GM20431 (cell line): ENCODE measurements around the gene DDI2.
"Not testable (repeated sequence)": the region's sequence is repeated elsewhere in the genome, so short reads cannot be mapped to it uniquely, and the experiment has no call there.

ENCODE experiments used
- in situ Hi-C: fragments of 300-500 bp; cut with MseI, MboI; formaldehyde crosslinking; loops from one replicate; pipeline ENCODE4 v1.15.0; 2020; ENCODE audit warnings: low sequenced_read_pairs; ENCODE audit not compliant: unreplicated experiment

The DDI2 gene

DNA sequence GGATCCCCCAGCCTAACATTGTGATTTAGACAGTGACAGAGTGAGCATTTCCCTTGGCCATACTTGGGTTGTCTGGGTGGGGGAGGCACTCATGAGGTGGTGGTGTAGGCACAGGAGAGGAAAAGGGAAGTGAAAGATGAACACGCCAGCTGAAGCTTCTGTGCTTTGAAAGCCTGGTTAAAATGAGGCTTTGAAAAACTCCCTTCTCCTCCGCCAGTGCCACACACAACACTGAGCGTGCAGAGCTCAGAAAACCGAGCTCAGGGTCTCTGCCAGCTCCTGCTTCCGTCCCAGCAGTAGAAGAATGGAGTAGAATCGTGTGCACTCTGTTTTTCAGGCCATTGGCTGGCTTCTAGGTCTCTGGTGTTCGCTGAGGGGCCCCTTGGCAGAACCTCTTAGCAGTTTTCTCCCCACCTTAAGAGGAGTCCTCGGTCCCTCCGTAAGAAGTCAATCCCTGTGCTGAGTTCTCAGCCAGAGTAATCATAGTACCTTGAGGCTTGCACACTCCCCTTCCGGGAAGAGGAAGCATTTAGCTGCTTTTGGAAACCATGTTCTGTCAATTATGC lies 79.8 kb downstream of the DDI2 start:
- in situ Hi-C loops = no loop called here

DNA sequence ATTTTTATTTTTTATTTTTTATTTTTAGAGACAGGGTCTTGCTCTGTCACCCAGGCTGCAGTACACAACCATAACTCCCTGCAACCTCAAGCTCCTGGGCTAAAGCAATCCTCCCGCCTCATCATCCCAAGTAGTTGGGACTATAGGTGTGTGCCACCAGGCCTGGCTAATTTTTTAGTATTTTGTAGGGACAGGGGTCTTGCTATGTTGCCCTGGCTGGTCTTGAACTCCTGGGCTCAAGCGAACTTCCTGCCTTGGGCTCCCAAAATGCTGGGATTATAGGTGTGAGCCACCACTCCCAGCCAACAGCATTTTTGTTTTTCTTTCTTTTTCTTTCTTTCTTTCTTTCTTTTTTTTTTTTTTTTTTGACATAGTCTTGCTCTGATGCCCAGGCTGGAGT lies 80.9 kb downstream of the DDI2 start:
- in situ Hi-C loops = no loop called here

DNA sequence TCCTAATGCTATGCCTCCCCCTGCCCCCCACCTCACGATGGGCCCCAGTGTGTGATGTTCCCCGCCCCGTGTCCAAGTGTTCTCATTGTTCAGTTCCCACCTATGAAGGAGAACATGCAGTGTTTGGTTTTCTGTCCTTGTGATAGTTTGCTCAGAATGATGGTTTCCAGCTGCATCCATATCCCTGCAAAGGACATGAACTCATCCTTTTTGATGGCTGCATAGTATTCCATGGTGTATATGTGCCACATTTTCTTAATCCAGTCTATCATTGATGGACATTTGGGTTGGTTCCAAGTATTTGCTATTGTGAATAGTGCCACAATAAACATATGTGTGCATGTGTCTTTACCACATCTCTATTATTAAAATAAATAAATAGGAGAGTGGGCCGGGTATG lies 82.1 kb downstream of the DDI2 start:
- in situ Hi-C loops = not testable (repeated sequence)

DNA sequence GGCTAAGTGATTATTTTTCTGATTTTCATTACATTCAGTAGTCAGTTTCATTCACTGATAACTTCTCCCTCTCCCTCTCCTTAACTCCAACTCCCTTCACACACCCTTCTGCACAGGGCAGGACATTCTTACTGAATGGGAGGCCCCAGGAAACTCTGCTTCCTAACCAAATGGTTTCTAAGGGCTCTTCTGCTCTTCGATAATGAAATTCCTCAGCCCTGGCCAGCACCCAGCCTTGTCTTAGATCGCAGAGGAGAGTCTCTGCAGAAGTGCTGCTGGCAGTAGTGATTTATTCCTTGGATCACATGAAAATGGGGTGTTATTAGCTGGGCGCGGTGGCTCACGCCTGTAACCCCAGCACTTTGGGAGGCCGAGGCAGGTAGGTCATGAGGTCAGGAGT lies 83.2 kb downstream of the DDI2 start:
- in situ Hi-C loops = no loop called here

DNA sequence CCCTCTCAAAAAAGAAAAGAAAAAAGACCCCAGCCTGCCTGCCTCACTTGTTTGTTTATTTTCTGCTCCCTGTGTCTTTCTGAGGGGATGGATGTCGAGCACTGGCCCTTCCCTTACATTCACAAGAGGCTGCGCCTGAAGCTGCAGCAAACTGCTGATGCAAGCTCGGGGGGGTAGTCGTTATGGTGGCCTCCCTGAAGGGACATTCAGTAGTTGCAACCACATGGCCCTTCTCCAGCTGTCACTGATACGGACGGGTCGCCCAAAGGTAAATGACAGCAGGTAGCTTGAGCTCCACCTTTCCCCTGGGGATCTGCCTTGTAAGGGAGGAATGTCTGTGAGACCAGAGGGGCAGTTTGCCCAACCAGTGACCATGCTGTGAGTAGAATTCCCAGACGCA lies 84.5 kb downstream of the DDI2 start:
- in situ Hi-C loops = no loop called here

DNA sequence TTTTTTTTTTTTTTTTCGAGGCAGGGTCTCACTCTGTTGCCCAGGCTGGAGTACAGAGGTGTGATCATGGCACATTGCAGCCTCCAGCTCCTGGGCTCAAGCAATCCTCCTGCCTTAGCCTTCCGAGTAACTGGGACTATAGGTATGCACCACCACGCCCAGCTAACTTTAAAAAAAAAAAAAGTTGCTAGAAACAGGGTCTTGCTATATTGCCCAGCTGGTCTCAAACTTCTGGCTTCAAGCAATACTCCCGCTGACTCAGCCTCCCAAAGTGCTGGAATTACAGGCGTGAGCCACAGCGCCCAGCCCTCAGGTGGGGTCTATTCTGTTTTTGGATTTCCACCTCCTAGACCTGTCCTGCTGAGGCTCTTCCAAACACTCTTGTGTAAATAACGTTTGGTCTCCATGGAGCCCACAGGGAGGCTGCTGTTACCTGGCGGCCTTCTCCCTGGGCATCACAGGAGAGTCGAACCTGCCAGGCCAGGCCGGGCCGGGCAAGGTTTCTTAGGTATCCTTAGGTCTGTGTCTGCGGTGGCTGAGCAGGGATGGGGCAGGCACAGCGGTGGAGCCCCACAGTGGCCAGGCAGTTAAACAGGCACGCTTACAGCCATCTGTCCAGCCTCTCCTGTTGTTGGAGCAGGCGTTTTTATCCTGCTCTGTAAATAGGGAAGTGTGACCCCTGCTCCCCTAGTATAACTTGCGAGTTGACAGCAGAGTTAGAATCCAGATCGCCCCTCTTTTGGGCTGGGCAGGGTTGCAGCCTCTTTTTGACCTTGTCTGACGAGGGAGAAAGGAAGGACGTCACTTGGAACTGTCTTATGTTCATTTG lies 85.7 kb downstream of the DDI2 start:
- in situ Hi-C loops = no loop called here

DNA sequence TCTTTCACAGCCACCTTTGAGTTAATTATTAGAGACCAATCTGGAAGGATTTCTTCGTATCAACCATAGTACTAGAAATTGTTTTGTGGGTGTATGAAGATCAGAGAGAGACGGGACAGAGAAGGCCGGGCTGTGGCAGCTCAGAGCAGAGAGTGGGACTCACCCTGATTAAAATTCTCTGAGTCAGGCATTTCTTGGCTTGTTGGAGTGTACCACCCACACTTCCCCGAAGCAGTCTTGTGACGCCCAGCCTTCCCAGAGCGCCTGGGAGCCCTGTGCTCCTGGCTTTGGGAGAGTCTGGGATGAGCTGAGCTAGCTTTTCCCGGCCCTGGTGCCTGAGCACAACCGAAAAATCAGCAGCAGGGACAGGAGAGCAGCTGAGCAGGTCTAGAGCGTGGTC lies 86.3 kb downstream of the DDI2 start:
- in situ Hi-C loops = no loop called here

DNA sequence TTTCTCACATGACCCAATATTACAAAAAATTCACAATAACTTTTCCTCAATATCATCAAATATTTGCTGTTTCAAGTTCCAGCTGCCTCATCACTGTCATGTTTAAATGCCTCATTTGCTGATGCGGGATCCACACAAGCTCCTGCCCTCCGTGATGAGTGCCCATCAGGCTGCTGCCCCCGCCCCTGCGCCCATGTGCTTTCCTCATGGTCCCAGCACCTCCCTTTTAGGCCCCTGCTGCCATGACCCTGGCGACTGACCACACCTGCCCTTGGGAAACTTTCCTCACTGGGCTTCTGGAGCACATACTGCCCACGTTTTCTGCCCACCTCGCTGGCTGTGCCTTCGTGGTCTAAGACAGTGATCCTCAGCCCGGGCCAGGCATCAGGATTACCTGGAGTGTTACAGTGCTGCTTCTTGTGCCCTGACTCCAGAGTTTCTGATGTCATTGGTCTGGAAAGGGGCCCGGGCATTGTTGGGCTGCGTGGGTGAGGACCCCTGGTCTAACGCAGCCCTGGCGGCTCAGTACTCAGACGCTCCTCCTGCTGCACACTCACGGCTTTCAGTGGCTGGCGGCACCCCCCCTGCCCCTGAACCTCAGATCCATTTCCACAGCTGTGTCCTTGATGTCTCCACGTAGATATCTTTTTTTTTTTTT lies 87.4 kb downstream of the DDI2 start:
- in situ Hi-C loops = no loop called here

DNA sequence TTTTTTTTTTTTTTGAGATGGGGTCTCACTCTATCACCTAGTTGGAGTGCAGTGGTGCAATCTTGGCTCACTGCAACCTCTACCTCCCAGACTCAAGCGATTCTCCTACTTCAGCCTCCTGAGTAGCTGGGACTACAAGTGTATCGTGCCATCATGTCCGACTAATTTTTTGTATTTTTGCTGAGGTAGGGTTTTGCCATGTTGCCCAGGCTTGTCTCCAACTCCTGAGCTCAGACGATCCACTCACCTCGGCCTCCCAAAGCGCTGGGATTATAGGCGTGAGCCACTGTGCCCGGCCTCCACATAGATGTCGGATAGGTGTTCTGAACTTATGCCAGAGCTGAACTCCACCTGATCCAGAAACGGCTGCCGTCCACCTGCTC lies 87.9 kb downstream of the DDI2 start:
- in situ Hi-C loops = no loop called here

DNA sequence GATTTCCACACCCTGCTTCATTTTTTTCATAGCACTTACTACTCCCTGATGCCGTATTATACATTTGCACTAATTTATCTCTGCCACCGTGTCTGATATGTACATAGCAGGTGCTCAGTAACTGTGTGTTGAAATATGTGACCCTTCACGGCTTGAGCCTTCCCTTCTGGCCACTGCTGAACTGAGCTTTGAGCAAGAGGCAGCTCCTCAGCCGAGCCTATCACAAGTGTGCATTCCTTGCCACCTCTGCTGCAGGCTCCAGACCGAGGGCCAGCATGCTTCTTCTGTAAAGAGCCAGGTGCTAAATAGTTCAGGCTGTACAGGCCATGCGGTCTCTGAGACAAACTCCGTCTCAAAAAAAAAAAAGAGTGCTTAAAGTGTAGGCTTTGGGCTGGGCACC lies 89.5 kb downstream of the DDI2 start:
- in situ Hi-C loops = no loop called here

DNA sequence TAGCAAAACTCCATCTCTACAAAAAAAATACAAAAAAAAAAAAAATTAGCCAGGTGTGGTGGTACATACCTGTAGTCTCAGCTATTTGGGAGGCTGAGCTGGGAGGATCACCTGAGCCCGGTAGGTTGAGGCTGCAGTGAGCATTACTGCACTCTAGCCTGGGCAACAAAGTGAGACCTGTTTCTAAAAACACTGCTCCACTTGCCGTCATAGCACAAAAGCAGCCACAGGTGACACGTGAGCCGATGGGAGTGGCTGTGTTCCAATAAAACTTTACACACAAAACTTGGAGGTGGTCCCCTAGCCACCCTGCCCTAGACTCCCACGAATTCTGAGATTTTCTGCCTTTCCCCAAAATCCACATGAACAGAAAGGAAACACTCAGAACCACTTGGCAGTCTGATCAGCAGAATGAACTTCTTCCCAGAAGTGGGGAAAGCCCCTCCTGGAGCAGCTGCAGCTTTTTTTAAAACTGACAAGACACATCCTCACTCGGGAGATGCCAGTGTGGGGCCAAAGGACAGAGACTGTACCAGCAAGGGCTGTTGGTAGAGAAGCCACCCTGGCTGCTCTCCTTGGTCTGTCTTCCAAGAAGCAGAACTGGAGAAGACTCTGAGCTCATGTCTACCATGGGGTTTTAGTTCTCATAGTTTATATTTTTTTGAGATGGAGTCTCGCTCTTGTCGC lies 90.1 kb downstream of the DDI2 start:
- in situ Hi-C loops = no loop called here

DNA sequence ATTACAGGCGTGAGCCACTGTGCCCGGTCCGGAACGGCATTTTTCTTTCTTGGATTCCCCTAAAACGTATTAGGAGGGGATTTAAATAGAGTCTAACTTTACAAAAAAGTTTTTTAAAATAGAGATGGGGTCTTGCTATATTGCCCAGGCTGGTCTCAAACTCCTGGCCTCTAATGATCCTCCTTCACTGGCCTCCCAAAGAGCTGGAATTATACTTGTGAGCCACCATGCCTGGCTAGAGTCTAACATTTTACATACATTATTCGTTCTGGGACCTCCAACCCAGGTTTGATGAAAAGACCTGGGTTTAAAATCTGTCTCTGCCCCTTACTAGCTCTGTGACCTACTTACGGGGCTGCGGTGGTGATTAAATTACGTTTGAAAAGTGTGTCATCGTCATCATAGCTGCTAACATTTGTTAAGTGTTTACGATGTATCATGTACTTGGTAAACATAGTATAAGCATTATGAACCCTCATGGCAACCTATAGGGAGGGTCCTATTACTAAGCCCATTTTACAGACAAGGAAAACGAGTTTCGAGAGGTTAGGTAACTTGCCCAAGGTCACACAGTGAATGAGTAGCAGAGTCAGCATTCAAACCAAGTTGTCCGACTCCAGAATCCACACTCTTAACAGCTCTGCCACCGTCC lies 91.4 kb downstream of the DDI2 start:
- in situ Hi-C loops = no loop called here

DNA sequence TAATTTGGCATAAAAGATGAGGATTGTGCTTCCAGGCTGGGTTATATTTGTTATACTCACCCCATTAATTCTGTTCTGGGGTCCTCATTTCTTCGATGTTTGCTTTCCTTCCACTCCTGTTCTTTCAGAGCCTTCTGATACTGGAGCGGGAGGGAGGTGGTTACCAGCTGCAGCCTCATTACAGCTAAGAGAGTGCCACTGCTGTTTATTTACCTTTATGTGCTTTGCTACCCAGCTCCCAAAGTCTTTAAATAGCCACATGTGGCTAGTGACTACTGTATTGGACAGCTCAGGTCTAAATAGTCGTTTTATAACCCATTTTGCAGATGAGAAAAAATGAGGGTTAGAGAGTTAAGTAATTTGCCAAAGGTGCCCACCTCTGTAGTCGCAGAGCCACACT lies 92.0 kb downstream of the DDI2 start:
- in situ Hi-C loops = no loop called here

DNA sequence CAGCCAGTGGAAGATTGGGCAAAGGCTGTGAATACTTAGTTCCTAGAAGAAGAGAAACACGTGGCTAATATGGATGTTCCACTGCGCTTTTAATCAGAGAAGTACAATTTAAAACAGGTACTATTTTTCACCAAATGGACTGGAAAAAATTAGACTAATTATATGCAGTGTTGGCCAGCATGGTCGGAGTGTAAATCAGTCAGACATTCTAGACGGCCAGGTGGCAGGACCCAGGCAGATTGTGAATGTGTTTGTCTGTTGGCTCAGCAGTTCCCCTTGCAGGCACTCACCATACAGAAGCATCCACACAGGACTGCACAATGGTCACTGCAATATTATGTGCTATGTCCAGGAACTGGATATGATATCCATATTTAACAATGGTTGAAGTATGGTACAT lies 94.9 kb downstream of the DDI2 start:
- in situ Hi-C loops = no loop called here

DNA sequence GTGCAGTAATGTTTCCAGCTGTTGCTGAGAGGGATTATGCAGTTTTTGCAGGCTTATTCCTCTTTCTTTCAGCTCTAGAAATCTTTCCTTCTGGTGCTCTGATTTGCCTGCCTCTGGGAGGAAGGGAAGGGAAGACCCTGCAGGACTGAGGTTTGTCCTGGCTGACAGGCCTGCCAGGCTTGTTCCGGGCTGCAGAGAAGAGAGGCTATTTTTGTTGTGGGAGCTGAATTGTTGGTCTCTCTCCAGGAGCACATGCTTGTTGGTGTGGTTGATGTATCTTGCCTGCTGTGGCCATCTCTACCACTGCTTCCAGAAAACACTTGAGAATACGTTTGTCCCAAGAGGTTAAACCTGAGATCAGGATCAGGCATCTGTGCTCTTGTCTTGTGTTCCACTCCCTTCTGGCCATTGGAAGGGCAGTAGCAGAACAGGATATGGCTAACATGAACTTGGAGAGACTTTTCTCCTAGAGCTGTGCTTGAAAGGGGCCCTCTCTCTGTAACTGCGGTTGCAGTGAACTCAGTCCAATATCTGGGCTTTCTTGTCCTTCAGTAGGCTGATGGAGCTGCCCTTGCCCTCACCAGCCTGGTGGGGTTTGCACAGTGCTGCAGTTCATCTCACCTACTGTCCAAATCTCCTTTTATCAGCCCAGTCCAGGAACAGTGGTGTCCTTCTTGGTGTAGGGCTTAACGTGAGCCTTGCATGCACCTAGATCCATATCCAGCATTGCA lies 97.3 kb downstream of the DDI2 start:
- in situ Hi-C loops = no loop called here

DNA sequence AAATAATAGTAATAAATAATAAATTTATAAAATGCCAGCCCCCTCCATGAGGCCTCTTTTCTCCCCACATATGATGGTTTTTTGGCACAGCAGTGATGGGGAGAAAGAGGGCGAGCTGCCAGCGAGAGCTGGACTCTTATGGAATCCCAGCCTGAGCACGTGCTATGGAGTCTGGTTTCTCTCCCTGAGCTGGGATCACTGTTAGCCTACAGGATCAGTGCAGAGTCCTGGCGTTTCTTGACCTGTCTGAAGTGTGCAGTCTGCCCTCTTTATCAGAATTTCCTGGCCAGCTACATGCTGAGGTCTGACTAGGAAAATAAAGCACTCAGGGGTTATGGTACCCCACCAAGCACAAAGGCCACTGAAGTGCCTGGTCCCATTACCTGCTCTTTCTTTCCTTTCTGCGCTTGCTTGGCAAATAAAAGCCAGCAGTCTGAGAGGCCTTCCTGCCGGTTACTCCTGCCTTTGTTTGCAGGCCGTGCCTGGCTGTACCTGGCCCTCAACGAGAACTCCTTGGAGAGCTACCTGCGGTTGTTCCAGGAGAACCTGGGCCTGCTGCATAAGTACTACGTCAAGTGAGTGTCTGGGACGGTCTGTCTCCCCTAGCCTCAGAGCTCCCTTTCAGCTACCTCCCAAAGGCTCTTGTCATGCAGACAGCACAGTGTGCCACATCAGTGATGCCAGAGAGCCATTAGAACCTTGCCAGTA lies 100.3 kb downstream of the DDI2 start:
- in situ Hi-C loops = no loop called here

DNA sequence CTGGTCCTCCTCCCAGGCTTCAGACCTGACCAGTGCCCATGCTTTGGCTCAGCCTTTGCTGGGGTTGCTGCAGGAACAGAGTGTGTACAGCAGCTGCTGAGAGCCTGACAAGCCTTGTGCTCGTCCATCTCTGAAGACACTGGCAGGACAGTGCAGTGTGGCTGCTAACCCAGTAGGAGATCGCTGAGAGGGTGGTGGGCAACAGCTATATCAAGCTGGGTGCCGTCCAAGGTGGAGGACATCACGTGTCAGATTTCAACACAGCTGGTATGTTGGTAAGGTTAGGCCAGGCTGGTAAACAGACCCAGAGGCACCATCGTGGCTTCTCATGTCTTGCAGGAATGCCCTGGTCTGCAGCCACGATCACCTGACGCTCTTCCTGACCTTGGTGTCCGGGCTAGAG lies 100.9 kb downstream of the DDI2 start:
- in situ Hi-C loops = no loop called here
